Heart left ventricle (tissue), 11 donors: ENCODE measurements around the gene TNFRSF18. TPM values are rescaled to one million over a fixed set of nuclear protein-coding genes. Genes with fewer than 3 reads are reported as not detected.

Source experiments
- microRNA counts, 2 donors: library from miRNA; unstranded; fragments of <30 nt; microRNA quantifications; one replicate each; lab custom pipeline; 2016
- microRNA-seq, 4 donors: library from miRNA; unstranded; fragments of <30 nt; microRNA quantifications; one replicate each; pipeline versions ENCODE4 to v1.2.0, GENCODE V29; 2017 to 2020
- polyA plus RNA-seq, 2 donors: library from polyadenylated mRNA; stranded (reverse); fragments of 200-250 nt; gene quantifications; one replicate each; pipeline ENCODE4 v1.2.3, GENCODE V29; 2013
- total RNA-seq, 9 donors: library from RNA; depleted of rRNA in 2 of 9; stranded (reverse); fragments of >200 nt in 2 of 9; fragmentation: NEBNext Ultra II Directional in 3 of 9; extraction: Animal tissue kit (Norgen Biotek cat#: 25700) in 3 of 9; gene quantifications; one replicate each; pipeline versions ENCODE4 v1.1.0 to v1.2.4, GENCODE V29; 2016 to 2023
- donor health status: ischemic (EF 13 %, LVEDD 7.1; RV severe dilation, severe dysfunction).
- donor health status: healthy with polysubstance abuse.
- donor health status: DM: no; HTN: yes; CAD: no.
- donor health status: DM: no; HTN: no; CAD: no.
- donor health status: ischemic (EF 25% LVEDD 5.7; RV mildly dilated, moderate dysfunction).
- donor health status: healthy.
- donor health status: DM: yes; HTN: yes; CAD: no.
- donor health status: PGD.
- donor health status: nonischemic (EF 23%, LVEDD 6.1; RV moderate dilation, normal function).

The TNFRSF18 gene
- total and polyA plus RNA-seq, 11 donors: 0.24 to 0.93 (median 0.77) TPM; not detected in 8

MicroRNAs within 50 kb of the gene (microRNA counts, 767-probe panel; counts per million panel counts)
- microRNA hsa-miR-200a-3p (lab: Ali Mortazavi, UCI) (71.6 to 1,023 counts per million in 2 donors), microRNA hsa-miR-200b-3p (lab: Ali Mortazavi, UCI) (71.6 to 908 counts per million in 2 donors), microRNA hsa-miR-429 (lab: Ali Mortazavi, UCI) (0 to 71.6 counts per million in 2 donors)

Small RNAs within 50 kb of the gene (microRNA-seq; reads per million reads assigned to microRNA genes)
- 0.77 to 6.0 (median 1.2) reads per million in 4 donors for gene MIR200A
- gene MIR200B: 3.9 to 24.6 (median 7.2) reads per million in 4 donors
- gene MIR429: 0.26 to 2.4 (median 0.98) reads per million in 4 donors

Other genes starting within 250 kb of the TNFRSF18 start
- gene NOC2L, start 247.3 kb downstream of the TNFRSF18 start, total RNA-seq: 10 to 100 TPM; 36.0 to 63.6 (median 43.3) TPM
- gene NOC2L, start 247.3 kb downstream of the TNFRSF18 start, polyA plus RNA-seq: 10 to 100 TPM; 55.1 to 85.3 TPM
- gene KLHL17, start 246.0 kb downstream of the TNFRSF18 start, total RNA-seq: 1 to 10 TPM; 1.6 to 6.8 (median 4.7) TPM
- 1 to 10 TPM; 5.4 to 5.5 TPM for gene KLHL17, start 246.0 kb downstream of the TNFRSF18 start, polyA plus RNA-seq
- gene PLEKHN1, start 240.1 kb downstream of the TNFRSF18 start, total RNA-seq: under 1 TPM in 2 of 9 donors, not detected in 7; 0.37 to 0.63 TPM
- under 1 TPM; 0.15 TPM for gene PLEKHN1, start 240.1 kb downstream of the TNFRSF18 start, polyA plus RNA-seq
- 100 to 1,000 TPM in 6 of 9 donors, 10 to 100 TPM in 3; 52.8 to 149 (median 104) TPM for gene PERM1, start 224.5 kb downstream of the TNFRSF18 start, total RNA-seq
- 100 to 1,000 TPM in 1 of 2 donors, 10 to 100 TPM in 1; 53.3 to 353 TPM for gene PERM1, start 224.5 kb downstream of the TNFRSF18 start, polyA plus RNA-seq
- gene HES4, start 206.5 kb downstream of the TNFRSF18 start, total RNA-seq: 10 to 100 TPM; 26.8 to 98.1 (median 42.0) TPM
- gene HES4, start 206.5 kb downstream of the TNFRSF18 start, polyA plus RNA-seq: 10 to 100 TPM; 25.7 to 29.2 TPM
- 100 to 1,000 TPM in 1 of 9 donors, 10 to 100 TPM in 8; 17.0 to 189 (median 32.8) TPM for gene ISG15, start 193.1 kb downstream of the TNFRSF18 start, total RNA-seq
- 10 to 100 TPM; 34.4 to 76.5 TPM for gene ISG15, start 193.1 kb downstream of the TNFRSF18 start, polyA plus RNA-seq
- gene AGRN, start 186.5 kb downstream of the TNFRSF18 start, total RNA-seq: 10 to 100 TPM in 8 of 9 donors, 1 to 10 TPM in 1; 9.7 to 45.7 (median 22.7) TPM
- gene AGRN, start 186.5 kb downstream of the TNFRSF18 start, polyA plus RNA-seq: 10 to 100 TPM; 11.8 to 14.1 TPM
- not detected for gene RNF223, start 132.3 kb downstream of the TNFRSF18 start, total RNA-seq
- not detected for gene RNF223, start 132.3 kb downstream of the TNFRSF18 start, polyA plus RNA-seq
- 1 to 10 TPM; 3.7 to 6.6 (median 4.2) TPM for gene C1orf159, start 90.5 kb downstream of the TNFRSF18 start, total RNA-seq
- gene C1orf159, start 90.5 kb downstream of the TNFRSF18 start, polyA plus RNA-seq: 1 to 10 TPM; 7.1 to 7.2 TPM
- under 1 TPM in 5 of 9 donors, not detected in 4; 0.14 to 0.53 (median 0.27) TPM for gene TTLL10, start 32.7 kb downstream of the TNFRSF18 start, total RNA-seq
- under 1 TPM; 0.03 to 0.19 TPM for gene TTLL10, start 32.7 kb downstream of the TNFRSF18 start, polyA plus RNA-seq
- gene TNFRSF4, start 7.6 kb upstream of the TNFRSF18 start, total RNA-seq: 10 to 100 TPM in 1 of 9 donors, 1 to 10 TPM in 8; 1.1 to 23.8 (median 2.7) TPM
- 1 to 10 TPM; 3.2 to 4.0 TPM for gene TNFRSF4, start 7.6 kb upstream of the TNFRSF18 start, polyA plus RNA-seq
- gene SDF4, start 25.4 kb upstream of the TNFRSF18 start, total RNA-seq: 100 to 1,000 TPM; 102 to 167 (median 120) TPM
- gene SDF4, start 25.4 kb upstream of the TNFRSF18 start, polyA plus RNA-seq: 100 to 1,000 TPM; 102 to 212 TPM
- gene B3GALT6, start 25.6 kb upstream of the TNFRSF18 start, total RNA-seq: 10 to 100 TPM in 7 of 9 donors, 1 to 10 TPM in 2; 8.1 to 21.4 (median 11.2) TPM
- 10 to 100 TPM in 1 of 2 donors, 1 to 10 TPM in 1; 6.7 to 15.7 TPM for gene B3GALT6, start 25.6 kb upstream of the TNFRSF18 start, polyA plus RNA-seq
- gene C1QTNF12, start 40.1 kb upstream of the TNFRSF18 start, total RNA-seq: 1 to 10 TPM in 2 of 9 donors, under 1 TPM in 5, not detected in 2; 0.72 to 3.5 (median 0.85) TPM
- under 1 TPM; 0.84 to 0.93 TPM for gene C1QTNF12, start 40.1 kb upstream of the TNFRSF18 start, polyA plus RNA-seq
- gene UBE2J2, start 67.3 kb upstream of the TNFRSF18 start, total RNA-seq: 10 to 100 TPM; 23.3 to 43.9 (median 33.2) TPM
- 10 to 100 TPM; 38.7 to 53.6 TPM for gene UBE2J2, start 67.3 kb upstream of the TNFRSF18 start, polyA plus RNA-seq
- 10 to 100 TPM in 1 of 9 donors, 1 to 10 TPM in 5, under 1 TPM in 3; 0.81 to 12.2 (median 3.7) TPM for gene SCNN1D, start 73.8 kb upstream of the TNFRSF18 start, total RNA-seq
- 1 to 10 TPM in 1 of 2 donors, under 1 TPM in 1; 0.47 to 6.2 TPM for gene SCNN1D, start 73.8 kb upstream of the TNFRSF18 start, polyA plus RNA-seq
- 10 to 100 TPM; 28.7 to 56.3 (median 34.1) TPM for gene ACAP3, start 101.3 kb upstream of the TNFRSF18 start, total RNA-seq
- 10 to 100 TPM; 20.1 to 59.5 TPM for gene ACAP3, start 101.3 kb upstream of the TNFRSF18 start, polyA plus RNA-seq
- gene PUSL1, start 102.0 kb upstream of the TNFRSF18 start, total RNA-seq: 10 to 100 TPM in 4 of 9 donors, 1 to 10 TPM in 5; 6.8 to 17.7 (median 9.7) TPM
- gene PUSL1, start 102.0 kb upstream of the TNFRSF18 start, polyA plus RNA-seq: 10 to 100 TPM; 16.0 to 16.2 TPM
- 10 to 100 TPM; 46.8 to 91.3 (median 67.6) TPM for gene INTS11, start 118.1 kb upstream of the TNFRSF18 start, total RNA-seq
- 100 to 1,000 TPM in 1 of 2 donors, 10 to 100 TPM in 1; 81.7 to 117 TPM for gene INTS11, start 118.1 kb upstream of the TNFRSF18 start, polyA plus RNA-seq
- 100 to 1,000 TPM in 2 of 9 donors, 10 to 100 TPM in 7; 50.7 to 220 (median 72.4) TPM for gene CPTP, start 118.2 kb upstream of the TNFRSF18 start, total RNA-seq
- 100 to 1,000 TPM in 1 of 2 donors, 10 to 100 TPM in 1; 57.6 to 226 TPM for gene CPTP, start 118.2 kb upstream of the TNFRSF18 start, polyA plus RNA-seq
- under 1 TPM; 0.21 to 0.80 (median 0.38) TPM for gene TAS1R3, start 124.7 kb upstream of the TNFRSF18 start, total RNA-seq
- 1 to 10 TPM in 1 of 2 donors, under 1 TPM in 1; 0.24 to 1.3 TPM for gene TAS1R3, start 124.7 kb upstream of the TNFRSF18 start, polyA plus RNA-seq
- gene DVL1, start 142.8 kb upstream of the TNFRSF18 start, total RNA-seq: 100 to 1,000 TPM in 3 of 9 donors, 10 to 100 TPM in 6; 75.3 to 177 (median 85.3) TPM
- gene DVL1, start 142.8 kb upstream of the TNFRSF18 start, polyA plus RNA-seq: 100 to 1,000 TPM; 110 to 129 TPM
- 10 to 100 TPM; 10.5 to 49.3 (median 20.0) TPM for gene MXRA8, start 152.0 kb upstream of the TNFRSF18 start, total RNA-seq
- gene MXRA8, start 152.0 kb upstream of the TNFRSF18 start, polyA plus RNA-seq: 10 to 100 TPM; 17.7 to 19.5 TPM
- 100 to 1,000 TPM; 157 to 273 (median 188) TPM for gene AURKAIP1, start 168.6 kb upstream of the TNFRSF18 start, total RNA-seq
- 100 to 1,000 TPM; 268 to 465 TPM for gene AURKAIP1, start 168.6 kb upstream of the TNFRSF18 start, polyA plus RNA-seq
- 10 to 100 TPM; 35.4 to 66.5 (median 50.7) TPM for gene CCNL2, start 192.7 kb upstream of the TNFRSF18 start, total RNA-seq
- 10 to 100 TPM; 42.3 to 87.8 TPM for gene CCNL2, start 192.7 kb upstream of the TNFRSF18 start, polyA plus RNA-seq
- 100 to 1,000 TPM; 112 to 208 (median 128) TPM for gene MRPL20, start 200.7 kb upstream of the TNFRSF18 start, total RNA-seq
- 100 to 1,000 TPM; 147 to 238 TPM for gene MRPL20, start 200.7 kb upstream of the TNFRSF18 start, polyA plus RNA-seq
- 1 to 10 TPM in 8 of 9 donors, under 1 TPM in 1; 0.58 to 4.0 (median 1.3) TPM for gene ANKRD65, start 214.7 kb upstream of the TNFRSF18 start, total RNA-seq
- gene ANKRD65, start 214.7 kb upstream of the TNFRSF18 start, polyA plus RNA-seq: 1 to 10 TPM in 1 of 2 donors, under 1 TPM in 1; 0.86 to 1.5 TPM
- 10 to 100 TPM; 11.0 to 49.5 (median 18.8) TPM for gene VWA1, start 229.1 kb upstream of the TNFRSF18 start, total RNA-seq
- gene VWA1, start 229.1 kb upstream of the TNFRSF18 start, polyA plus RNA-seq: 10 to 100 TPM in 1 of 2 donors, 1 to 10 TPM in 1; 7.0 to 13.2 TPM
- gene ATAD3C, start 243.1 kb upstream of the TNFRSF18 start, total RNA-seq: 1 to 10 TPM in 3 of 9 donors, under 1 TPM in 4, not detected in 2; 0.12 to 3.4 (median 0.60) TPM
- gene ATAD3C, start 243.1 kb upstream of the TNFRSF18 start, polyA plus RNA-seq: under 1 TPM; 0.49 to 0.53 TPM